Heart left ventricle (tissue), 13 donors: Measurements from ENCODE around the gene FRK.

ENCODE experiments used
- CTCF ChIP-seq, 12 donors: fragments of 200-600 bp; sonication (generic) in 4 of 12; IDR thresholded peaks; one replicate each; pipeline versions ENCODE4 v1.5.0 to v1.8.0; 2018 to 2022; ENCODE audit warnings: antibody characterized with exemption in 12 of 12, mild to moderate bottlenecking in 5 of 12
- POLR2A ChIP-seq, 2 donors: fragments of 450-650 bp; IDR thresholded peaks; one replicate each; pipeline ENCODE4 v1.6.1; 2017; ENCODE audit warnings: antibody characterized with exemption in 2 of 2, mild to moderate bottlenecking in 2 of 2, moderate library complexity in 2 of 2
- donor health status: ischemic (EF 13 %, LVEDD 7.1; RV severe dilation, severe dysfunction).
- donor health status: DM: no; HTN: yes; CAD: no.
- donor health status: DM: no; HTN: no; CAD: no.
- donor health status: ischemic (EF 25% LVEDD 6.9; RV normal size, moderate dysfunction).
- donor health status: ischemic (EF 25% LVEDD 5.7; RV mildly dilated, moderate dysfunction).
- donor health status: ischemic (EF 35%, LVEDD 5.7; RV mildly dilated, moderate dysfunction).
- donor health status: nonischemic (EF 11% LVEDD 7.7; RV severe dilation, severe dysfunction).
- donor health status: DM: yes; HTN: yes; CAD: no.
- donor health status: PGD.
- donor health status: ischemic (EF 29% LVEDD 5.4; RV normal size, mild dysfunction).
- donor health status: nonischemic (EF 23%, LVEDD 6.1; RV moderate dilation, normal function).

- no peak for TF ChIP-seq CTCF (IDR thresholded peaks at IDR 0.05)
- TF ChIP-seq POLR2A (IDR thresholded peaks at IDR 0.05), result no peak
These were observed 101.7 kb downstream of the FRK start for GRCh38 chr6:115958958-115959357.
